ENCODE data around the gene PIAS1. TPM values are rescaled to one million over a fixed set of nuclear protein-coding genes. Genes with fewer than 3 reads are reported as not detected.

The PIAS1 gene
- total RNA-seq, 1 donor = 39.0 TPM

GRCh38 chr15:68149059-68149458, 94.9 kb downstream of the PIAS1 start:
- peak; percentile 65 for DNase-seq (ENCODE audit: low read depth)
- no peak overlapping the region for H3K4me3 ChIP-seq (ENCODE audit: low read depth, low read length)
- TF ChIP-seq CTCF (IDR thresholded peaks at IDR 0.05; ENCODE audit: insufficient read depth, low read length) = no peak

- no peak for DNase-seq (ENCODE audit: low read depth)
- H3K4me3 ChIP-seq (ENCODE audit: low read depth, low read length) = no peak overlapping the region
- TF ChIP-seq CTCF (IDR thresholded peaks at IDR 0.05; ENCODE audit: insufficient read depth, low read length) = no peak
These were observed 96.1 kb downstream of the PIAS1 start for GRCh38 chr15:68150187-68150586.

GRCh38 chr15:68151277-68151676, 97.2 kb downstream of the PIAS1 start:
- DNase-seq (ENCODE audit: low read depth) = no peak
- no peak overlapping the region for H3K4me3 ChIP-seq (ENCODE audit: low read depth, low read length)
- TF ChIP-seq CTCF (IDR thresholded peaks at IDR 0.05; ENCODE audit: insufficient read depth, low read length) = no peak

GRCh38 chr15:68152342-68152741, 98.2 kb downstream of the PIAS1 start:
- DNase-seq (ENCODE audit: low read depth) = no peak
- TF ChIP-seq CTCF (IDR thresholded peaks at IDR 0.05; ENCODE audit: insufficient read depth, low read length) = no peak
- no peak overlapping the region for H3K4me3 ChIP-seq (ENCODE audit: low read depth, low read length)

- TF ChIP-seq CTCF (IDR thresholded peaks at IDR 0.05; ENCODE audit: insufficient read depth, low read length) = peak; percentile 81
- DNase-seq (ENCODE audit: low read depth) = peak; percentile 84
- H3K4me3 ChIP-seq (ENCODE audit: low read depth, low read length) = no peak overlapping the region
These were observed 100.9 kb downstream of the PIAS1 start for GRCh38 chr15:68154923-68155559.

GRCh38 chr15:68157074-68157473, 103.0 kb downstream of the PIAS1 start:
- DNase-seq (ENCODE audit: low read depth) = no peak
- no peak overlapping the region for H3K4me3 ChIP-seq (ENCODE audit: low read depth, low read length)
- no peak for TF ChIP-seq CTCF (IDR thresholded peaks at IDR 0.05; ENCODE audit: insufficient read depth, low read length)

Measured in fibroblast of the aortic adventitia (primary cell).